Ishikawa (cell line): Measurements from ENCODE around the gene TAF3.

Source experiments
- CEBPB ChIP-seq: IDR thresholded peaks from 2 replicates; pipeline ENCODE4 v1.6.1; 2012
- CREB1 ChIP-seq: IDR thresholded peaks from 2 replicates; pipeline ENCODE4 v1.6.1; 2012; ENCODE audit warnings: low read depth
- EGR1 ChIP-seq: IDR thresholded peaks from 2 replicates; pipeline ENCODE4 v1.6.1; 2012
- EP300 ChIP-seq: IDR thresholded peaks from 2 replicates; pipeline ENCODE4 v1.6.1; 2012; ENCODE audit warnings: borderline replicate concordance
- FOXM1 ChIP-seq: IDR thresholded peaks from 2 replicates; pipeline ENCODE4 v1.6.1; 2012; ENCODE audit warnings: low read depth, borderline replicate concordance
- MAX ChIP-seq: IDR thresholded peaks from 2 replicates; pipeline ENCODE4 v1.6.1; 2012
- NFIC ChIP-seq: IDR thresholded peaks from 2 replicates; pipeline ENCODE4 v1.6.1; 2012
- RAD21 ChIP-seq: IDR thresholded peaks from 2 replicates; pipeline ENCODE4 v1.6.1; 2012; ENCODE audit warnings: low read depth
- REST ChIP-seq: IDR thresholded peaks from 2 replicates; pipeline ENCODE4 v1.6.1; 2012; ENCODE audit warnings: low read depth, mild to moderate bottlenecking
- TAF1 ChIP-seq: IDR thresholded peaks from 2 replicates; pipeline ENCODE4 v1.6.1; 2012; ENCODE audit warnings: low read depth, mild to moderate bottlenecking
- TCF12 ChIP-seq: IDR thresholded peaks from 2 replicates; pipeline ENCODE4 v1.6.1; 2012; ENCODE audit warnings: low read depth
- TEAD4 ChIP-seq: IDR thresholded peaks from 2 replicates; pipeline ENCODE4 v1.6.1; 2012
- USF1 ChIP-seq: IDR thresholded peaks from 2 replicates; pipeline ENCODE4 v1.6.1; 2012
- YY1 ChIP-seq: IDR thresholded peaks from 2 replicates; pipeline ENCODE4 v1.6.1; 2012; ENCODE audit warnings: low read depth
- ZBTB7A ChIP-seq: IDR thresholded peaks from 2 replicates; pipeline ENCODE4 v1.6.1; 2012; ENCODE audit warnings: low read depth

TAF3 gene

GRCh38 chr10:7942316-7942715, 124.0 kb downstream of the TAF3 start:
- TF ChIP-seq NFIC, result no peak
- TF ChIP-seq MAX, result no peak
- TF ChIP-seq FOXM1, result no peak
- TF ChIP-seq RAD21, result no peak

- TF ChIP-seq TEAD4 (no peak), NFIC (no peak), ZBTB7A (no peak), TCF12 (no peak), USF1 (no peak), CREB1 (no peak), CEBPB (no peak), RAD21 (no peak), TAF1 (no peak), REST (no peak), EP300 (no peak), EGR1 (no peak), YY1 (no peak), MAX (no peak), FOXM1 (no peak)
These were observed 124.6 kb downstream of the TAF3 start for GRCh38 chr10:7942859-7943258.

- TF ChIP-seq USF1 (no peak), REST (no peak), EGR1 (no peak), EP300 (no peak), ZBTB7A (no peak), TEAD4 (no peak), CREB1 (no peak), NFIC (no peak)
These were observed 125.8 kb downstream of the TAF3 start for GRCh38 chr10:7944215-7944480.

GRCh38 chr10:7944537-7944936, 126.2 kb downstream of the TAF3 start:
- TF ChIP-seq USF1 (no peak), NFIC (no peak), FOXM1 (no peak), ZBTB7A (no peak), YY1 (no peak), CREB1 (no peak), CEBPB (no peak), RAD21 (no peak)

GRCh38 chr10:7945034-7945433, 126.7 kb downstream of the TAF3 start:
- no peak for TF ChIP-seq REST
- TF ChIP-seq EGR1, result no peak
- TF ChIP-seq TCF12, result no peak
- no peak for TF ChIP-seq EP300
- no peak for TF ChIP-seq USF1
- TF ChIP-seq TAF1, result no peak
- TF ChIP-seq CEBPB, result no peak
- no peak for TF ChIP-seq TEAD4
- no peak for TF ChIP-seq CREB1
- no peak for TF ChIP-seq MAX
- no peak for TF ChIP-seq NFIC
- no peak for TF ChIP-seq FOXM1
- TF ChIP-seq RAD21, result no peak
- TF ChIP-seq ZBTB7A, result no peak
- no peak for TF ChIP-seq YY1
